GDM1 (cell line): ENCODE measurements around the gene FAXC.

Experiments used
- DNase-seq: peaks from one replicate; lab custom pipeline; 2025; lab: John Stamatoyannopoulos, UW

FAXC gene

DNA sequence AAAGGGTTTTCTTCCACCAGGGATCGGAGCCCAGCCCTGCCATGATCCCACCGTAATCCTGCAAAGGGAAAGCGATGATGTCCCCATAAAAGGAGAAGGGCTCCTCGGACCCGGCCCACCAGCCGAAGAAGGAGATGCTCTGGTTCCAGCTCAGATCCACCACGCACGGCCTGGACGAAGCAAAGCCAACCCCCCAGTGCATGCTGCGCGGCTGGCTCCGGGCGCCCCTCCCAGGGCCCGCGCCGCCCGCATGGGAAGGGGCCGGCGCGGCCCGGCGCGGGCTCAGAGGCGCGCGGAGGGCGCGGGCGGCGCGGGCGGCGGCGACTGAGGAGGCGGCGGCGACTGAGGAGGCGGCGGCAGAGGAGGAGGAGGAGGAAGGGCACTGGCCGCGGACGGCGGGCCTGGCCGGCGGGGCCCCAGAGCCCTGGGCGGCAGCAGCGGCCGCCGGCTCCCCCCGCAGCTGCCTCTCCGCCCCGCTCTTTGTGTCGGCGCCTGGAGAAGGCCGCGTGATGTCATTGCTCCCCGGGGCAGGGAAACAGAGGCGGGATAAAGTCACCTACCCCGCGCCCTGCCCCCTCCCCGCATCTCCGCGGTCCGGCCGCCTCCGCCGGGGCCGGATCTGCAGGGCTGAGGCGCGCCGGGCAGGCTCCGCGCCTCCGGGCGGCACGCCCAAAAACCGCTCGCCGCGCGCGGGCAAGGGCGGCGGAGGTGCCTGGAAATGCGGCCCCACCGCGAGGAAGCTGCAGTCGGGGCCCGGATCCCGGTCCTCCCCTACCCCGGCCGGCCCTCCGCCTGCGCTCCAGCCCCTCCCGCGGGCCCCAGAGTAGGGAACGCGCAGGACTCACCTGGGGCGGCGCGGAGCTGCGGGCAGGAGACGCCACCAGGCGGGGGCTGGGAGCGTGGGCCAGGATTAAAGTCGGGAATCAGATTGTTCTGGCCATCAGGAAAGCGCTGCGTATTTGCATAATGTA is at the start of gene FAXC:
TSS of gene FAXC (minus strand) at position 504 of the 971 bp plus-strand sequence. CDS start at position 202, 302 bp downstream.
- no peak for DNase-seq

- no peak for DNase-seq
Observed at GRCh38 chr6:99397287-99397686, 47.8 kb upstream of the FAXC start.

DNA sequence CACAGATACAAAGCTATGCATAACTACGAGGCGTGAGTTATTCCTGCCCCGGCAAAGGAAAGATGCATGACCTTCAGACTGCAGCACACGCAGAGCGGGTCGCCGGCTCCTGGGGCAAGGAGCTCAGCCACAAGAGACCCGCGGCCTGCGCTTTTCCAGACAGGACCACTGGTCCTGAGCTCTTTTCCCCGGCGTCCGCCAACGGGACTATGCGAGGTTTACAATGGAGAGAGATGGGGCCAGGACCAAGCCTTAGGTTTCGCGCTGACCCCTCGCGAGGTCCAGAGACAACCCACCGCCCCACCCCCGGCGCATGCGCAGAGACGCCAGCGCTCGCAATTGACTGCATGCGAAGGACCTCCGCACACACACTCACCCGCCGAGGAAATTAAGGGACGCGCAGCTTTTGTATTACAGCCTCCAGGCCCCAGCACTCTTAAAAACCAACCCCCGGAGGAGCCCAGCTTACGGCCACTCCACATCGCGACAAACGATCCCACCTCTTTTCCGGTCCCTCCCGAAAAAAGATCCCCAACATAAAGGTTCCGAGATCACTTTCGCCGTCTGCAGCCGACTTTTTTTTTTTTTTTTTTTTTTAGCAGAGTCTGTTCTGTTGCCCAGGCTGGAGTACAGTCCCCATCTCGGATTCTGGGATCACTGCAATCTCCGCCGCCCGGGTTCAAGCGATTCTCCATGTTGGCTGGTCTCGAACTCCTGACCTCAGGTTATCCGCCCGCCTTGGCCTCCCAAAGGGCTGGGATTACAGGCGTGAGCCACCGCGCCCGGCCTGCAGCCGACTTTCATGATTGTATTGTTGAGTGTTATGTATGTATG is 44.4 kb upstream of the FAXC start, which contains the start of gene COQ3:
TSS of gene COQ3 (minus strand) at position 498 of the 834 bp plus-strand sequence. CDS start at position 482, 16 bp downstream.
- DNase-seq, result peak; percentile 55

DNA sequence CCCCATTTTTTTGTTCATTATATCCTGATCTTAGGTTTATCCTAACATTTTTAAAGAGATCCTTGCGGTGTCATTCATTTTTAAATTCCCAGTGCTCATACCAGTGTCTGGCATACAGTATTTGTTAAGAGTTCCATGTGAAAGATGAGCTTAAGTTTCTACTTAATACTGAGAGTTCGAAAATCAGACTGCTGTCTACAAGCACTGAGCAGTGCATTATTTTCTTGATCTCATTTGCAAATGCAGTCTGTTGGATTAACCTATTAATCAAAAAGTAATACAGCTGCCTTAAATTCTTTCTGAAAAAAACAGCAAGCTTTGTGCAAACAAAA is 43.9 kb upstream of the FAXC start:
- no peak for DNase-seq

DNA sequence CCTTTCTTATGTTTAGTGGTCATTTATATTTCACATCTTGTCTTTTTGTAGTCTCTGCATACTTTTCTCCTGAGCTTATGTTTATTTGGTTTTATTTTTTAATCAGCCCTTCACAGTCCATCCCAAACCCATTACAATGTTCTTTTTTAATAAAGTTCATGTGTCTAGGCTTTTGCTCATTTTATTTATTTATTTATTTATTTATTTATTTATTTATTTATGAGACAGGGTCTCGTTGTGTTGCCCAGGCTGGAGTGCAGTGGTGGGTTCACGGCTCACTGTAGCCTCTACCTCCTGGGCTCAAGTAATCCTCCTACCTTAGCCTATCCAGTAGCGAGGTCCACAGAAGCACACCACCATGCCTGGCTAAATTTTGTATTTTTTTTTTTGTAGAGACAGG is 41.4 kb upstream of the FAXC start:
- DNase-seq, result no peak

- no peak for DNase-seq
Observed at GRCh38 chr6:99384507-99384906, 35.0 kb upstream of the FAXC start.

DNA sequence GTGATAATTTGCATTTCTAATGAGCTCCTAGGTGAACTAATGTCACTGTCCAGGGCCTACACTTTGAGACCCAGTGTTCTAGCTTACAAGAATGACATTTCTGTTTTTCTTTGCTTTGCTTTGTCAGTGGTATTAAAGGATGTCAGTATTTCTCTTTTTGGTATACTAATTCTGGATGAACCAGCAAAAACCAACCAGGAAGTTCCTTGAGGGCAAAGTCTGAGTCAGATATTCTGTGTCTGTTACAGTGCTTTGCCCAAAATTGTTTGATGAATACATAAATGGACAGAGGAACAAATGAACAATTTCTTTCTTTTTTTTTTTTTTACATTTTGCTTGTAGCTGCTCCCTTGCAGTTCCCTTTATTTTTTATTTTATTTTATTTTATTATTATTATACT is 29.2 kb upstream of the FAXC start:
- DNase-seq, result peak; percentile 9

GRCh38 chr6:99369533-99369932 is 20.1 kb upstream of the FAXC start:
- DNase-seq, result no peak

GRCh38 chr6:99366852-99367251 is 17.4 kb upstream of the FAXC start:
- DNase-seq, result no peak

- no peak for DNase-seq
Observed at GRCh38 chr6:99364026-99364425, 14.6 kb upstream of the FAXC start.

GRCh38 chr6:99362678-99363268 is 13.3 kb upstream of the FAXC start:
- DNase-seq, result no peak

GRCh38 chr6:99359800-99360199 is 10.3 kb upstream of the FAXC start:
- DNase-seq, result no peak

- no peak for DNase-seq
Observed at GRCh38 chr6:99356641-99357040, 7.2 kb upstream of the FAXC start.

DNA sequence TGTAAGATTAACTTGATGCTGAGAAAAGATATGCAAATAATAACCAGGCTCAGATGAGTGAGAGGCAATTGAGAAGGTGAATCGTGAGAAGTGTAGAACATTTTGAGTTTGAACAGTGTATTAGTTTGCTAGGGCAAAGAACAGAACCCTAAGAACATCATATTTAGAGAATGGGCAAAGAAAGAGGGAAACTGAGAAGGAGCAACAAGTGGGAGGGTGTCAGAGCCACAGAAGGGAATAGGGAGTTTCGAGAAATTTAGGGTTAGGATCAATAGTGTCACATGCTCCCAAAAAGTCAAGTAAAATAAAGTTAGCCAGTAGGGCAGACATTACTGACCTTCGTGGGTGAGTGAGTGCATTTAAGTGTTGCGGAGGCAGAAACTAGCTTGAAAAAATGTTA is 5.5 kb upstream of the FAXC start:
- DNase-seq, result no peak

- no peak for DNase-seq
Observed at GRCh38 chr6:99353126-99353525, 3.7 kb upstream of the FAXC start.

DNA sequence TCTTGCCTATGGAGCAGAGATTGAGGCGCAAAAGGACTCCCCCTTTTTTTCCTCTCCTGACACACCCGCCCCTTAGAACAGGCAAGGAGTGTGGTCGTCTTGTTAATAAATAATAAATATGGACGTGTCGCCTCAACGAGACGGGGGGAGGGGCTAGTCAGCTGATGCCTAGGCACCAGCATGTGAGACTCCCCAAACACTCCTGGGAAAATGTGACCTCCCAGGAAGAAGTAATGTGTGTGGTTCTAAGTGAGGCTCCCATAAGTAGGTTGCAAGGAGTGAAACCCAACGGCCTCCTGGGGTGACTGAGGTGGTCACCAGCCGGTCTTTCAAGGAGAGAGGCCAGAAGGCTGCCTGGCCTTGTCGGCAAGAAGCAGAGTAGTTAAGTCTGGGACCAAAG is 1.1 kb upstream of the FAXC start:
- no peak for DNase-seq

DNA sequence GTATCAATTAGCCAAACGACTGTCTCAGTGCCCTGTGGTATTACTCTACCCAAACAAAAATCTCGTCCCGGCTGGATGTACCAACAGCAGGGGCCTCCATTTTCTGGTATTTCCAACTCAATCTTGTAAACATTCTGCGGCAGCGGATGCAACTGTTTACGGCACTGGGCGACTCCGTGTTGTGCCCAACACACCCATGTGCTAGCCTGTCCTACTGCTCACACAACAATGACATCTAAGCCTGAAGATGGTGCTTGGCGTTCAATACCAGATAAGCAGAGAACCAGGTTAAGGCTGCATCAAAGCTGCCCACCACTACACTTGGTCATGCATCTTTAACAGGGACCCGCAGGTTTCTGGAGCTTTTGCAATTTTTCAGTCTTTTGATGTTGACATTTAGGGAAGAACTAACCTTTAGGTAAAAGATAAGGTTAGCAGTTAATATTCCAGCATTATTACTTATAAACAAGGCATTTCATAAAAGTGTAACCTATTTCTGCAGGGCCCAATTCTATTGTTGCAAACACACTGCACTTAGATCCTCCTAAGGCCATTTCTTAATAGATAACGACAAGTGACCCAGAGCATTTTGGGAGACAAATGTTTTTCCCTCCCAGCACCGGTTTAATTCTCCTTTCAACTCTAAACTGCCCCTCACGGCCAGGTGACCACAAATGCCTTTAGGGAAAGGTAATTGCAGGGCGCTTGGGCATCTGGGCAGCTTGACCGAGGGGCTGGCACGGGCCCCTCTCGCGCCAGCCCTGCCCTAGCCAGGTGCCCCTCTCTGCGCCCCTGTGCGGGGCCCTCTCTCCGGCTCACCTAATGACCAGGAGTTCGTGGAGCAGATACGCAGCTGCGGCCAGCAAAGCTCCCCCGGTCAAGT is 945 bp downstream of the FAXC start:
- no peak for DNase-seq

GRCh38 chr6:99347804-99348203 is 1.7 kb downstream of the FAXC start:
- no peak for DNase-seq

DNA sequence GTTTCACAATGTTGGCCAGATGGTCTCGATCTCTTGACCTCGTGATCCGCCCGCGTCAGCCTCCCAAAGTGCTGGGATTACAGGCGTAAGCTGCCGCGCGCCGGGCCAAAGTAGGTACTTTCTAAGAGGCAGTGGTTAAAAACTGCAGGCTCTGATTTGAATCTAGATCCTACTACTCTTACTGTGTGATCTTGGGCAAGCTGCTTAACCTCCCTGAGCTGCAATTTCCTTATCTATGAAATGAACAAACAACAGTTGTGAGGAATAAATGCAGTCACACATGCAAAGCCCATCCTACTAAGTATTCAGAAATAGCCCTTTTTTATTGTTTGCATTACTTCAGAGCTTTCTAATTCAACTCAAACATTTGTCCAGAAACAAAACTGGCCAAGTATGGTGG is 2.9 kb downstream of the FAXC start:
- no peak for DNase-seq

GRCh38 chr6:99345164-99345563 is 4.3 kb downstream of the FAXC start:
- DNase-seq, result no peak

DNA sequence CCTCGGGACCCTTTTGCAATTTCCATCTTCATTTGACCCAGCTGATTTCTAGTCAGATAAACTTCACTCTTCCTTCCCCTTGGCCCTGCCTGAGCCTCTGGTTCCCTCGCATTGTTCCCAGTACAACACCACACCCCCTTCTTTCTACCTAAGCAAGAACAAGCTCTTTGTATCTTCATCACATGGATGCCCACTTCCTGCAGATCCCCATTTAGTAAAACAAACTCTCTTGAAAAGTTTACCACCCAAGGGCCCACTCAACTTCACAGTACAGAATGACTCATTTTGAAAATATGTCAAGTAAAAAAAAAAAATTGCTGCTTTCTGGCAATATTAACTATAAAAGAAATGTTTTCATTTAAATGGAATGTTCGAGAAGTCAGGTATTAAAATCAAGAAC is 5.2 kb downstream of the FAXC start:
- no peak for DNase-seq
